Hepatocyte (in vitro differentiated cells): ENCODE measurements around the gene KLF9. TPM values are rescaled to one million over a fixed set of nuclear protein-coding genes. Genes with fewer than 3 reads are reported as not detected.

Source experiments
- DNase-seq: peaks from one replicate; pipeline ENCODE4 v3.0.0-alpha.2; 2016; ENCODE audit warnings: low spot score
- H2AFZ ChIP-seq: fragments of 200-600 bp; sonication (generic); 2 replicates; pipeline ENCODE4 v1.6.0; 2016; ENCODE audit warnings: antibody characterized with exemption, mild to moderate bottlenecking
- H3K27ac ChIP-seq: fragments of 200-600 bp; sonication (generic); 2 replicates; pipeline ENCODE4 v1.5.1; 2016; ENCODE audit warnings: mild to moderate bottlenecking
- H3K27me3 ChIP-seq: fragments of 200-600 bp; sonication (generic); 2 replicates; pipeline ENCODE4 v1.6.1; 2016
- H3K36me3 ChIP-seq: fragments of 200-600 bp; sonication (generic); replicated peaks from 2 replicates; pipeline ENCODE4 v1.5.1; 2016; ENCODE audit warnings: low read depth; ENCODE audit not compliant: insufficient read depth
- H3K4me1 ChIP-seq: fragments of 200-600 bp; sonication (generic); 2 replicates; pipeline ENCODE4 v1.5.1; 2016; ENCODE audit warnings: mild to moderate bottlenecking, moderate library complexity; ENCODE audit not compliant: insufficient read depth
- H3K4me2 ChIP-seq: fragments of 200-600 bp; sonication (generic); 2 replicates; pipeline ENCODE4 v1.6.0; 2016
- H3K4me3 ChIP-seq: fragments of 200-600 bp; sonication (generic); 2 replicates; pipeline ENCODE4 v1.5.1; 2016; ENCODE audit warnings: mild to moderate bottlenecking
- H3K79me2 ChIP-seq: fragments of 200-600 bp; sonication (generic); 2 replicates; pipeline ENCODE4 v1.6.0; 2017; ENCODE audit warnings: mild to moderate bottlenecking
- H3K9me2 ChIP-seq: fragments of 200-600 bp; sonication (generic); replicated peaks from 2 replicates; pipeline ENCODE4 v1.6.0; 2017; ENCODE audit warnings: mild to moderate bottlenecking; ENCODE audit not compliant: insufficient read depth
- H3K9me3 ChIP-seq: fragments of 200-600 bp; sonication (generic); 2 replicates; pipeline ENCODE4 v1.5.1; 2016; ENCODE audit warnings: low read depth, mild to moderate bottlenecking
- H4K20me1 ChIP-seq: fragments of 200-600 bp; sonication (generic); 2 replicates; pipeline ENCODE4 v1.6.0; 2016; ENCODE audit warnings: mild to moderate bottlenecking; ENCODE audit not compliant: insufficient read depth, poor library complexity, severe bottlenecking
- CTCF ChIP-seq: fragments of 200-600 bp; sonication (generic); IDR thresholded peaks from 2 replicates; pipeline ENCODE4 v1.5.1; 2016; ENCODE audit warnings: antibody characterized with exemption, mild to moderate bottlenecking; ENCODE audit not compliant: poor library complexity
- EZH2 ChIP-seq: fragments of 200-600 bp; sonication (generic); IDR thresholded peaks from 2 replicates; pipeline ENCODE4 v1.6.1; 2016; ENCODE audit warnings: antibody characterized with exemption, mild to moderate bottlenecking, borderline replicate concordance
- EZH2phosphoT487 ChIP-seq: fragments of 200-600 bp; sonication (generic); IDR thresholded peaks from one replicate; pipeline ENCODE4 v1.6.1; 2018; ENCODE audit warnings: antibody characterized with exemption, mild to moderate bottlenecking, low read depth, moderate library complexity; ENCODE audit not compliant: unreplicated experiment, severe bottlenecking
- WGBS: methylation state at CpG from one replicate; pipeline ENCODE4 v1.1.6; 2016; ENCODE audit warnings: low lambda C conversion rate; ENCODE audit errors: missing lambda C conversion rate; 5-methylcytosine and 5-hydroxymethylcytosine counted together
- polyA plus RNA-seq: library from polyadenylated mRNA; unstranded; fragments of >200 nt; fragmentation: Nextera tagmentation; extraction: Ambion mirVana; gene quantifications from 2 replicates; pipeline ENCODE4 v1.2.1, GENCODE V29; 2016
- total RNA-seq: library from RNA; depleted of rRNA; stranded (reverse); fragments of >200 nt; gene quantifications from 2 replicates; pipeline ENCODE4 v1.2.3, GENCODE V29; 2014

The KLF9 gene
- total and polyA plus RNA-seq, 2 experiments from 2014 or later: 5.3 to 29.4 TPM

GRCh38 chr9:70405808-70406433 lies 8.5 kb downstream of the KLF9 start:
- Histone ChIP-seq H3K36me3 (no peaks in the 10 kb centered on the region), H3K79me2 (peaks cover 98% of the 10 kb centered on the region), H3K4me2 (no peak overlapping the region), H3K4me1 (peaks cover 12% of the 10 kb centered on the region), H4K20me1 (peaks cover 58% of the 10 kb centered on the region), H3K9me3 (no peaks in the 10 kb centered on the region), H2AFZ (no peak overlapping the region), H3K9me2 (no peaks in the 10 kb centered on the region), H3K27me3 (no peaks in the 10 kb centered on the region), H3K27ac (no peak overlapping the region), H3K4me3 (no peak overlapping the region)
- DNase-seq: no peak
- WGBS: 65% methylated on average over 3 of the region's 3 CpGs
- no peak for TF ChIP-seq EZH2phosphoT487
- no peak for TF ChIP-seq EZH2
- TF ChIP-seq CTCF: no peak

- no peak overlapping the region for H2AFZ ChIP-seq
- no peaks in the 10 kb centered on the region for H3K9me2 ChIP-seq
- WGBS: 94% methylated on average over 2 of the region's 2 CpGs
- peaks cover 12% of the 10 kb centered on the region for H3K4me1 ChIP-seq
- H3K27me3 ChIP-seq: no peaks in the 10 kb centered on the region
- no peak for TF ChIP-seq CTCF
- no peak for TF ChIP-seq EZH2
- no peak for TF ChIP-seq EZH2phosphoT487
- H3K4me3 ChIP-seq: no peak overlapping the region
- H3K9me3 ChIP-seq: no peaks in the 10 kb centered on the region
- no peak overlapping the region for H3K27ac ChIP-seq
- DNase-seq: no peak
- H4K20me1 ChIP-seq: peaks cover 62% of the 10 kb centered on the region
- H3K36me3 ChIP-seq: no peaks in the 10 kb centered on the region
- no peak overlapping the region for H3K4me2 ChIP-seq
- peaks cover 98% of the 10 kb centered on the region for H3K79me2 ChIP-seq
Observed at GRCh38 chr9:70404261-70404660, 10.2 kb downstream of the KLF9 start.

GRCh38 chr9:70403618-70404025 lies 10.8 kb downstream of the KLF9 start:
- TF ChIP-seq CTCF: no peak
- TF ChIP-seq EZH2phosphoT487: no peak
- TF ChIP-seq EZH2: no peak
- WGBS: 90% methylated on average over 4 of the region's 4 CpGs
- no peak overlapping the region for H3K4me3 ChIP-seq
- H3K79me2 ChIP-seq: peaks cover 99% of the 10 kb centered on the region
- no peak overlapping the region for H3K4me2 ChIP-seq
- no peaks in the 10 kb centered on the region for H3K27me3 ChIP-seq
- H3K9me3 ChIP-seq: no peaks in the 10 kb centered on the region
- no peak for DNase-seq
- H3K9me2 ChIP-seq: no peaks in the 10 kb centered on the region
- H3K36me3 ChIP-seq: no peaks in the 10 kb centered on the region
- H3K27ac ChIP-seq: peak overlapping the region; percentile 30
- peaks cover 65% of the 10 kb centered on the region for H4K20me1 ChIP-seq
- no peak overlapping the region for H2AFZ ChIP-seq
- H3K4me1 ChIP-seq: peaks cover 12% of the 10 kb centered on the region
